Measurements from ENCODE around the gene RARRES2. TPM values are rescaled to one million over a fixed set of nuclear protein-coding genes. Genes with fewer than 3 reads are reported as not detected.
A peak's percentile ranks its signal among the peaks of the same experiment; 100 is the strongest.

RARRES2 gene
- total and polyA plus RNA-seq, 2 of the 13 experiments (the other 11 are each of a cell fraction or from before 2014, with no cell fraction given), result 134 to 172 TPM

DNA sequence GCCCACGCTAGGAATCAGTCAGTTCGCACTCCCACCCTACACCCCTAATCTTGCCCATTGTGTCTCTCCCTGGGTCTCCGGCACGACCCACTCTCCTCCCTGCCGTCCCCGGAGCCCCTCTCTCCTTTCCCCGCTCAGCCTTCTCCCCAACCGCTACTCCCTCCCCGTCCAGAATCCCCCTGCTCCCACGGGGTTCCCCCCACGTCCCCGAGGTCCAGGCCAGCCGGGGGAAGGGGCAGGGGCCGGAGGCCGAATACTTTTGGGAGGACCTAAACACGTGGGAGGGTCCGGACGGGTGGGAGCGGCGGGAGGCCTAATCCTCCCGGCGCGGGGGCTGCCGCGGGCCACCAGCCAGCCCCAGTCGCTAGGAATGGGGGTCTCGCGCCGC, 560 bp downstream of the RARRES2 start:
- no peaks in the 10 kb centered on the region; a peak in 1 of 5 replicates for H3K27me3 ChIP-seq (ENCODE audit: control insufficient read depth in 1 of 2, insufficient read depth in 2 of 2, low read length in 2 of 2)
- no peaks in the 10 kb centered on the region for H3K9me3 ChIP-seq (ENCODE audit: low read length)
- no peak for DNase-seq (ENCODE audit: low spot score)
- H3K4me1 ChIP-seq (ENCODE audit: insufficient read depth, low read length), result peaks cover 41% of the 10 kb centered on the region
- peaks cover 5 to 6% of the 10 kb centered on the region in 2 experiments; a peak in 2 of 5 replicates for H3K36me3 ChIP-seq (replicated peaks in 1 of 2; ENCODE audit: control insufficient read depth in 1 of 2, insufficient read depth in 2 of 2, low read length in 2 of 2)
- TSS peak; percentile 80 for BruUV-seq (replicated peaks)
- ATAC-seq, result peak; percentile 13
- no peak overlapping the region for H2AFZ ChIP-seq (ENCODE audit: low read length)
- 4% methylated on average over 13 of the region's 29 CpGs for WGBS (ENCODE audit: low lambda C conversion rate)
- peak overlapping the region; percentile 75 to 88 (median 86) for H3K4me3 ChIP-seq (replicated peaks in 1 of 3; ENCODE audit: insufficient read depth in 1 of 3, low read depth in 2 of 3, low read length in 3 of 3)
- peaks cover 2% of the 10 kb centered on the region; the same call in 1 of the 2 replicates for H4K20me1 ChIP-seq (ENCODE audit: insufficient read depth, low read length)
- H3K9ac ChIP-seq (ENCODE audit: insufficient read depth, low read depth, low read length), result peak overlapping the region; percentile 75
- intact Hi-C loops (cut with micrococcal nuclease; ENCODE audit: unreplicated experiment) (loop anchor here (1.0 to 5.0 kb wide), 3 partner anchors 27 to 444 kb away; partner anchors contain the start of gene REPIN1), in situ Hi-C loops (cut with HindIII; ENCODE audit: extremely low pct_ligation_motif_present, low pct_unique_long_range_greater_than_20kb) (loop anchor here (5.0 kb wide), 1 partner anchor 61 kb away; no protein-coding TSS in a partner anchor)
- peak overlapping the region; percentile 86 for H3K4me2 ChIP-seq (ENCODE audit: low read depth, low read length)
- peaks cover 3% of the 10 kb centered on the region for H3K79me2 ChIP-seq (ENCODE audit: insufficient read depth, low read length)
- ChIA-PET POLR2A (interaction anchor here (0.9 to 4.7 kb wide), 12 partner anchors 10 to 66 kb away, joined by 3 to 40 read pairs (median 6); partner anchors contain the start of genes ACTR3C, LRRC61 and REPIN1), CTCF (ENCODE audit: low intra/inter-chr PET ratio, low total read pairs) (no interaction called here)
- H3K27ac ChIP-seq (ENCODE audit: extremely low read length, insufficient read depth, low read length), result peak overlapping the region; percentile 49
- FAIRE-seq, result no peak
- TF ChIP-seq MYC (CRISPR knock-in tag; IDR thresholded peaks at IDR 0.05; ENCODE audit: borderline replicate concordance), result no peak; the same call in 1 of the 2 replicates
- no peak for TF ChIP-seq FOXC1 (CRISPR knock-in tag; IDR thresholded peaks at IDR 0.05; ENCODE audit: borderline replicate concordance)
- TF ChIP-seq ZNF607 (CRISPR knock-in tag; IDR thresholded peaks at IDR 0.05; ENCODE audit: borderline replicate concordance), result no peak
- no peak for TF ChIP-seq ZNF557 (CRISPR knock-in tag; IDR thresholded peaks at IDR 0.05)
- TF ChIP-seq ZNF558 (CRISPR knock-in tag; IDR thresholded peaks at IDR 0.05; ENCODE audit: borderline replicate concordance), result no peak
- TF ChIP-seq HNRNPK (IDR thresholded peaks at IDR 0.05; ENCODE audit: low read depth, low read length, poor library complexity, severe bottlenecking), result peak; percentile 4
- TF ChIP-seq, protein P1, sequence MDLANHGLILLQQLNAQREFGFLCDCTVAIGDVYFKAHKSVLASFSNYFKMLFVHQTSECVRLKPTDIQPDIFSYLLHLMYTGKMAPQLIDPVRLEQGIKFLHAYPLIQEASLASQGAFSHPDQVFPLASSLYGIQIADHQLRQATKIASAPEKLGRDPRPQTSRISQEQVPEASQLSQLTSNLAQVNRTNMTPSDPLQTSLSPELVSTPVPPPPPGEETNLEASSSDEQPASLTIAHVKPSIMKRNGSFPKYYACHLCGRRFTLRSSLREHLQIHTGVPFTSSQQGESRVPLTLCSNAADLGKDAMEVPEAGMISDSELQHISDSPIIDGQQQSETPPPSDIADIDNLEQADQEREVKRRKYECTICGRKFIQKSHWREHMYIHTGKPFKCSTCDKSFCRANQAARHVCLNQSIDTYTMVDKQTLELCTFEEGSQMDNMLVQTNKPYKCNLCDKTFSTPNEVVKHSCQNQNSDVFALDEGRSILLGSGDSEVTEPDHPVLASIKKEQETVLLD (CRISPR knock-in tag; IDR thresholded peaks at IDR 0.05; ENCODE audit: low read depth), result peak; percentile 33; the same call in 1 of the 2 replicates
- TF ChIP-seq PAXIP1 (CRISPR knock-in tag; conservative IDR thresholded peaks at IDR 0.05), result no peak
- no peak; a peak in 1 of 4 replicates for TF ChIP-seq POLR2A (IDR thresholded peaks at IDR 0.05; ENCODE audit: insufficient read depth in 1 of 2, low read depth in 2 of 2, low read length in 2 of 2)
- no peak for TF ChIP-seq ASH2L (IDR thresholded peaks at IDR 0.05; ENCODE audit: insufficient read length, low read depth, low read length)
- TF ChIP-seq ZNF547 (CRISPR knock-in tag; IDR thresholded peaks at IDR 0.05), result no peak
- TF ChIP-seq, protein P2, sequence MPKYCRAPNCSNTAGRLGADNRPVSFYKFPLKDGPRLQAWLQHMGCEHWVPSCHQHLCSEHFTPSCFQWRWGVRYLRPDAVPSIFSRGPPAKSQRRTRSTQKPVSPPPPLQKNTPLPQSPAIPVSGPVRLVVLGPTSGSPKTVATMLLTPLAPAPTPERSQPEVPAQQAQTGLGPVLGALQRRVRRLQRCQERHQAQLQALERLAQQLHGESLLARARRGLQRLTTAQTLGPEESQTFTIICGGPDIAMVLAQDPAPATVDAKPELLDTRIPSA (CRISPR knock-in tag; IDR thresholded peaks at IDR 0.05; ENCODE audit: borderline replicate concordance), result no peak
- no peak for TF ChIP-seq ZNF33A (CRISPR knock-in tag; IDR thresholded peaks at IDR 0.05; ENCODE audit: borderline replicate concordance)
- TF ChIP-seq ARNT (IDR thresholded peaks at IDR 0.05), result no peak
- TF ChIP-seq KLF13 (CRISPR knock-in tag; IDR thresholded peaks at IDR 0.05), result no peak
- TF ChIP-seq AGO2 (optimal IDR thresholded peaks at IDR 0.05; ENCODE audit: low read depth, low read length), result peak; percentile 44
- TF ChIP-seq ZNF792 (CRISPR knock-in tag; IDR thresholded peaks at IDR 0.05), result no peak
- 0 out of 2 replicates have a peak, but pooled peaks have one; percentile 36 for TF ChIP-seq ZFX (CRISPR knock-in tag; IDR thresholded peaks at IDR 0.05; ENCODE audit: low read depth)
- no peak for TF ChIP-seq RFX5 (IDR thresholded peaks at IDR 0.05; ENCODE audit: low read depth, low read length)
- TF ChIP-seq SNRNP70 (IDR thresholded peaks at IDR 0.05; ENCODE audit: low read depth, low read length), result no peak
- TF ChIP-seq SP1 (IDR thresholded peaks at IDR 0.05), result no peak
- no peak for TF ChIP-seq SP1 (CRISPR knock-in tag; IDR thresholded peaks at IDR 0.05)

Data from HepG2 (cell line).